Aorta (tissue), 5 donors: ENCODE results near the gene BCORL1. TPM values are rescaled to one million over a fixed set of nuclear protein-coding genes. Genes with fewer than 3 reads are reported as not detected.

Experiments used
- ATAC-seq: fragments of 200-7000 bp; cut with Tn5 transposase; one replicate; pipeline ENCODE4 v1.9.1; 2022; ENCODE audit warnings: moderate library complexity; ENCODE audit not compliant: low FRiP score
- DNase-seq, 2 donors: peaks; one replicate each; pipeline ENCODE4 v3.0.0-alpha.2; 2020
- H3K27ac ChIP-seq, 2 donors: one replicate each; pipeline ENCODE4 v1.5.1; 2013; ENCODE audit warnings: low read length in 2 of 2, mild to moderate bottlenecking in 2 of 2, moderate library complexity in 2 of 2, control low read depth in 1 of 2, inconsistent platforms in 1 of 2, low read depth in 1 of 2
- H3K27me3 ChIP-seq, 2 donors: one replicate each; pipeline ENCODE4 v1.6.1; 2013; ENCODE audit warnings: control low read depth in 1 of 2, low read length in 1 of 2, mild to moderate bottlenecking in 1 of 2, moderate library complexity in 1 of 2; ENCODE audit not compliant: insufficient read depth in 2 of 2, control insufficient read depth in 1 of 2
- H3K36me3 ChIP-seq, 2 donors: one replicate each; pipeline ENCODE4 v1.6.1; 2013; ENCODE audit warnings: control low read depth in 1 of 2, low read length in 1 of 2, mild to moderate bottlenecking in 1 of 2; ENCODE audit not compliant: insufficient read depth in 2 of 2, control insufficient read depth in 1 of 2
- H3K4me1 ChIP-seq, 2 donors: one replicate each; pipeline ENCODE4 v1.6.1; 2013; ENCODE audit warnings: low read length in 2 of 2, control low read depth in 1 of 2, mild to moderate bottlenecking in 1 of 2, moderate library complexity in 1 of 2; ENCODE audit not compliant: insufficient read depth in 2 of 2, control insufficient read depth in 1 of 2
- H3K4me3 ChIP-seq, 2 donors: one replicate each; pipeline ENCODE4 v1.5.1; 2013; ENCODE audit warnings: low read length in 2 of 2, control low read depth in 1 of 2, mild to moderate bottlenecking in 1 of 2
- H3K9me3 ChIP-seq: one replicate; pipeline ENCODE4 v1.6.1; 2013; ENCODE audit warnings: mild to moderate bottlenecking, low read length; ENCODE audit not compliant: control insufficient read depth
- WGBS, 2 donors: extraction: QIAGEN DNeasy Blood & Tissue Kit; methylation state at CpG; one replicate each; pipeline ENCODE4 v1.1.7; 2013; 5-methylcytosine and 5-hydroxymethylcytosine counted together
- intact Hi-C, 2 donors: fragments of 100-400 bp; cut with DNase I; formaldehyde crosslinking; loops; one replicate each; pipeline versions ENCODE4 v1.14.2 to v1.15.0; 2022
- polyA plus RNA-seq, 2 donors: library from polyadenylated mRNA; stranded (reverse); fragments of 200-250 nt; gene quantifications; one replicate each; pipeline ENCODE4 v1.2.3, GENCODE V29; 2013
- total RNA-seq, 2 donors: library from RNA; stranded (reverse); fragmentation: NEBNext Ultra II Directional; extraction: Animal tissue kit (Norgen Biotek cat#: 25700); gene quantifications; one replicate each; pipeline ENCODE4 v1.2.1, GENCODE V29; 2021
- donor health status: healthy with polysubstance abuse.
- donor health status: Bipolar disorder and iron deficiency.
- donor health status: DM: no; HTN: no; CAD: no.
- donor health status: DM: no; HTN: no; CAD: no.
- donor health status: DM: yes; HTN: yes; CAD: no.

The BCORL1 gene
- total and polyA plus RNA-seq, 4 donors: 2.6 to 26.9 (median 13.2) TPM

GRCh38 chrX:130097507-130098209 lies 115.2 kb downstream of the BCORL1 start:
- Histone ChIP-seq H3K27me3 (no peaks in the 10 kb centered on the region), H3K27ac (no peak overlapping the region), H3K36me3 (no peaks in the 10 kb centered on the region), H3K9me3 (no peaks in the 10 kb centered on the region), H3K4me1 (no peaks in the 10 kb centered on the region), H3K4me3 (no peak overlapping the region)
- intact Hi-C loops: no loop called here
- 43 to 49% methylated on average over 14 of the region's 14 CpGs for WGBS, 2 donors
- ATAC-seq: no peak
- DNase-seq: no peak

- H3K4me3 ChIP-seq: no peak overlapping the region
- 41% methylated on average over 5 of the region's 5 CpGs for WGBS, 2 donors
- intact Hi-C loops: no loop called here
- H3K27ac ChIP-seq: no peak overlapping the region
- no peaks in the 10 kb centered on the region for H3K27me3 ChIP-seq
- H3K4me1 ChIP-seq: no peaks in the 10 kb centered on the region
- ATAC-seq (no peak), DNase-seq (no peak)
- H3K9me3 ChIP-seq: no peaks in the 10 kb centered on the region
- no peaks in the 10 kb centered on the region for H3K36me3 ChIP-seq
Observed at GRCh38 chrX:130098210-130098552, 115.7 kb downstream of the BCORL1 start.

GRCh38 chrX:130100180-130100579 lies 117.7 kb downstream of the BCORL1 start:
- DNase-seq (peak; percentile 76 to 83), ATAC-seq (peak; percentile 84)
- WGBS, 2 donors: 21 to 41% methylated on average over 5 of the region's 5 CpGs
- no peak overlapping the region for H3K27ac ChIP-seq
- H3K27me3 ChIP-seq: no peaks in the 10 kb centered on the region
- H3K4me1 ChIP-seq: no peaks in the 10 kb centered on the region
- intact Hi-C loops: no loop called here
- H3K9me3 ChIP-seq: no peaks in the 10 kb centered on the region
- H3K36me3 ChIP-seq: no peaks in the 10 kb centered on the region
- no peak overlapping the region for H3K4me3 ChIP-seq

- H3K9me3 ChIP-seq: no peaks in the 10 kb centered on the region
- ATAC-seq (no peak), DNase-seq (no peak)
- H3K27ac ChIP-seq: no peak overlapping the region
- H3K4me3 ChIP-seq: no peak overlapping the region
- H3K4me1 ChIP-seq: no peaks in the 10 kb centered on the region
- no peaks in the 10 kb centered on the region for H3K36me3 ChIP-seq
- intact Hi-C loops: no loop called here
- H3K27me3 ChIP-seq: no peaks in the 10 kb centered on the region
- WGBS, 2 donors: 74 to 75% methylated on average over 3 of the region's 3 CpGs
Observed at GRCh38 chrX:130103605-130104004, 121.2 kb downstream of the BCORL1 start.

GRCh38 chrX:130105244-130105643 lies 122.8 kb downstream of the BCORL1 start:
- Histone ChIP-seq H3K27ac (no peak overlapping the region), H3K4me1 (no peaks in the 10 kb centered on the region), H3K36me3 (no peaks in the 10 kb centered on the region), H3K27me3 (no peaks in the 10 kb centered on the region), H3K4me3 (no peak overlapping the region), H3K9me3 (no peaks in the 10 kb centered on the region)
- DNase-seq: no peak
- 85 to 88% methylated on average over 3 of the region's 3 CpGs for WGBS, 2 donors
- intact Hi-C loops: no loop called here
- no peak for ATAC-seq

- no peaks in the 10 kb centered on the region for H3K36me3 ChIP-seq
- H3K4me1 ChIP-seq: no peaks in the 10 kb centered on the region
- H3K27ac ChIP-seq: no peak overlapping the region
- intact Hi-C loops: no loop called here
- H3K4me3 ChIP-seq: no peak overlapping the region
- H3K9me3 ChIP-seq: no peaks in the 10 kb centered on the region
- no peak for ATAC-seq
- no peaks in the 10 kb centered on the region for H3K27me3 ChIP-seq
- WGBS, 2 donors: 56 to 64% methylated on average over 10 of the region's 10 CpGs
- no peak for DNase-seq
Observed at GRCh38 chrX:130106071-130106470, 123.6 kb downstream of the BCORL1 start.

Other genes starting within 250 kb of the BCORL1 start
- 10 to 100 TPM in 1 of 2 donors, 1 to 10 TPM in 1; 3.3 to 24.8 TPM for gene XPNPEP2, start 243.7 kb upstream of the BCORL1 start, total RNA-seq
- 1 to 10 TPM in 1 of 2 donors, under 1 TPM in 1; 0.26 to 5.5 TPM for gene XPNPEP2, start 243.7 kb upstream of the BCORL1 start, polyA plus RNA-seq
- gene SASH3, start 202.7 kb upstream of the BCORL1 start, total RNA-seq: 10 to 100 TPM; 12.7 to 16.1 TPM
- 1 to 10 TPM in 1 of 2 donors, under 1 TPM in 1; 0.90 to 8.4 TPM for gene SASH3, start 202.7 kb upstream of the BCORL1 start, polyA plus RNA-seq
- gene ZDHHC9, start 138.7 kb upstream of the BCORL1 start, total RNA-seq: 10 to 100 TPM; 21.3 to 24.0 TPM
- 1 to 10 TPM; 4.3 to 5.4 TPM for gene ZDHHC9, start 138.7 kb upstream of the BCORL1 start, polyA plus RNA-seq
- gene UTP14A, start 76.5 kb upstream of the BCORL1 start, total RNA-seq: 10 to 100 TPM; 12.6 to 13.6 TPM
- gene UTP14A, start 76.5 kb upstream of the BCORL1 start, polyA plus RNA-seq: 10 to 100 TPM in 1 of 2 donors, 1 to 10 TPM in 1; 8.1 to 12.1 TPM
- gene ELF4, start 127.9 kb downstream of the BCORL1 start, total RNA-seq: 10 to 100 TPM; 14.5 to 20.8 TPM
- 1 to 10 TPM; 3.6 to 4.5 TPM for gene ELF4, start 127.9 kb downstream of the BCORL1 start, polyA plus RNA-seq
- 10 to 100 TPM; 12.7 to 16.8 TPM for gene AIFM1, start 183.2 kb downstream of the BCORL1 start, total RNA-seq
- 10 to 100 TPM; 15.7 to 17.0 TPM for gene AIFM1, start 183.2 kb downstream of the BCORL1 start, polyA plus RNA-seq
- gene RAB33A, start 189.3 kb downstream of the BCORL1 start, total RNA-seq: 1 to 10 TPM in 1 of 2 donors, under 1 TPM in 1; 0.69 to 1.8 TPM
- under 1 TPM; 0.64 to 0.88 TPM for gene RAB33A, start 189.3 kb downstream of the BCORL1 start, polyA plus RNA-seq